ENCODE data around the gene TMPRSS4.

- no peak for TF ChIP-seq GATA2 (IDR thresholded peaks at IDR 0.05; ENCODE audit: low read depth, low read length)
- TF ChIP-seq GATA3 (IDR thresholded peaks at IDR 0.05; ENCODE audit: low read depth, low read length) = no peak
These were observed 75.9 kb downstream of the TMPRSS4 start, which contains the start of gene SCN4B for GRCh38 chr11:118152552-118153471.
